HG02840 (cell line): ENCODE results near the gene ZNF71.
"Not testable (repeated sequence)": the region's sequence is repeated elsewhere in the genome, so short reads cannot be mapped to it uniquely, and the experiment has no call there.

Experiments
- ATAC-seq: cut with Tn5 transposase; IDR thresholded peaks from one replicate; pipeline ENCODE4 v1.9.1; 2021; ENCODE audit warnings: mild to moderate bottlenecking, moderate library complexity, moderate number of reproducible peaks; ENCODE audit not compliant: unreplicated experiment, low FRiP score

ZNF71 gene

DNA sequence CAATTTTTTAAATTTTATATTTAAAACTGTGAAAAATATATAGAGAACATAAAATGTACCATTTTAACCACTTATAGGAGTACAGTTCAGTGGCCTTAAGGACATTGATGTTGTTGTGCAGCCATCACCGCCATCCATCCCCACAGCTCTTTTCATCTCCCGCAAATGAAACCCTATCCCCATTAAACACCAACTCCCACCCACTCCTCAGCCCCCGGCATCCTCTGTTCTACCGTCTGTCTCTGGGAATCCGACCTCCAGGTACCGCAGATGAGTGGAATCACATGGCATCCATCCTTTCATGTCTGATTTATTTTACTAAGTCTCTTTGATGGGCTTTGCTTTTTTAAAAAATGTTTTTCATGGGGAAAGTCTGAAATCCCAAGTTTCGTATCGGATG, 24.0 kb downstream of the ZNF71 start:
- no peak for ATAC-seq

DNA sequence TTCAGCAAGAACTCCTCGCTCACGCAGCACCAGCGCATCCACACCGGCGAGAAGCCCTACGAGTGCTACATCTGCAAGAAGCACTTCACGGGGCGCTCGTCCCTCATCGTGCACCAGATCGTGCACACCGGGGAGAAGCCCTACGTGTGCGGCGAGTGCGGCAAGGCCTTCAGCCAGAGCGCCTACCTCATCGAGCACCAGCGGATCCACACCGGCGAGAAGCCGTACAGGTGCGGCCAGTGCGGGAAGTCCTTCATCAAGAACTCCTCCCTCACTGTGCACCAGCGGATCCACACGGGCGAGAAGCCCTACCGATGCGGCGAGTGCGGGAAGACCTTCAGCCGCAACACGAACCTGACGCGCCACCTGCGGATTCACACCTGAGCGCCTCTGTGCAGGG, 27.3 kb downstream of the ZNF71 start:
- ATAC-seq, result no peak

DNA sequence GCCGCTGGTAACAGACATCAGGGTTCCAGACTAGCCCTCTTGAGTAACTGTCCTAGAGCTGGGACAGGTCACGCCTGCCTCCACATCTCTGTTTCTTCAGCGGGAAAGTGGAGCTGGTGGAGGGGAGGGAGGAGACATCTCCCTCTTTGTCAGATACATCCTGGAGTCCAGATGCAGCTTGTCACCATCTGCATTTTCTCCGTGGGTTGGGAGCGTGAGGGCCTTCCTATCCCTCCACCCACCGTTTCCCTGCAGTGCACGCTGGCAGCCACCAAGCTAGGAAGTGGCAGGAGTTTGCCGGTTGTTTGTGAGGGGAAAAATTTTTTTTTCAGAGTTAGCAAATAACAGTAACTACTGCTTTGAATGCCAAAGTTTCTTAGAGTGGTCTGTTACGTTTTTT, 27.9 kb downstream of the ZNF71 start:
- ATAC-seq, result no peak

DNA sequence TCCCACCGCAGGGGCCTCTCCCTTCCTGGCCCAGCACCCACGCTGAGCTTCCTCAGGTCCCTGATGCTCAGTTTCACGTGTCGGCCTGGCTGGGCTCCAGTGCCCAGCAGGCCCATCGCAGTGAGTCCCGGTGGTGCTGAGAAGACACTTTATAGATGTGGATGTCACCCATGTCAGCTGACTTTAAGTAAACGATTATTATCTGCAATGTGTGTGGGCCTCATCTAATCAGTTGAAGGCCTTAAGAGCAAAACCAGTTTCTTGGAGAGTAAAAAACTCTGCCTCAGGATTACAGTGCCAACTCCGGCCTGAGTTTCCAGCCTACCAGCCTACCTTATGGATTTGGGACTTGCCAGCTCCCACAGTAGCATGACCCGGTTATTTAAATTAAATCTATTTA, 30.6 kb downstream of the ZNF71 start:
- no peak for ATAC-seq

DNA sequence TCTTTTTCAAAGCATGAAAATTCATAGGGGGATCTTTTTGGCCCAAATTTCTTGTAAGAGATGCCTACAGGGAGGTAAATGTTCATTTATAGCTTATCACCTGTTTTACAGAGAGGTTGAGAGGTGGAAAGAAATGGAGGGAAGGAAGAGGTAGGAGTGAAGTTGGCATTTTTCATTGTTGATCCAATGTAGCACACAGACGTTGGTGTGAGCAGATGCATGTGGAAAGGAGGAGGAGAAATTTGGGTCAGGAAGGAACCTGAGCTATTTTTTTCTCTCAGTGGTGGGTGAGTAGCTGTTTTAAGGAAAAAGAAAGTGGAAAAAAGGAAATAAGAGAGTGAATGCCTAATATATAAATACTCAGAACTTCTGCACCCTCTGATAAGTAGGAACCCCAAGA, 37.9 kb downstream of the ZNF71 start:
- no peak for ATAC-seq

DNA sequence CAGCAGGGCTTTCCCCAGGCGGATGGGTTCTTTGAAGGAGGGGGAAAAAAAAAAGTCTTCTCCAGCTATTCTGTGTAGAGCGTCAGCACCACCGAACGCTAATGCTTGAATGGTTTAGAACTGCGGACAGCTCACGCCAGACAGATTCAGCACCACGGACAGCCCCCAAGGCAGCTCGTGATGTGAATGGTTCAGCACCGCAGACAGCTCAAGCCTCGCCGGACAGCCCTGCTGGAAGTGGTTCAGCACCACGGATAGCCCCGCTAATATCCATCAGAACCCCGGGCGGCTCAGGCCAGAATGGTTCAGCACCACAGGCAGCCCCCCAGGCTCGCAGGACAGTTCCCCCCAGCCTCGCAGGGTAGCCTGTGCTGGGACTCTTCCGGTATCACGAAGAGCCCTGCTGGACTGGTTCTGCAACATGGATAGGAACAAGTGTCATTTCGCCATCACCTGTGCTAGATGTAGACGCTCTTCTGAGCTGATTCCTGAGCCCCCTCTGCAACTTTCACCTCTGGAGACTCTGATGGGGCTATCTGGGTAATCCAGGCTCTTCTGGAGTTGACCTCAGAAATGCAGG, 43.0 kb downstream of the ZNF71 start:
- ATAC-seq, result no peak

DNA sequence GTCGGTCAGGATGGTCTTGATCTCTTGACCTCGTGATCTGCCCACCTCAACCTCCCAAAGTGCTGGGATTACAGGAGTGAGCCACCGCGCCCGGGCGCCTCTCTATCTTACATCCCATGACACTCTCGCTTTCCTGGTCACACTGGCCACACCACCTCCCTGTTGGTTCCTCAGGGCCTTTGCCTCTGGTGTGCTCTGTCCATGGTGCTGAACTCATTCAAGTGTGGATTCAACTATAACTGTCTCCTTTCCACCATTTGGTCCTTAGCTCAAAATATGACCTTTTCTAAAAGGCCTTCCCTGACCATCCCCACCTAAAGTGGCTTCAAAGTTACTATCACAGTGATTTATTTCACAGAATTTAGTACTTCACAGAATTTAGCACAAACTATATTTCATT, 44.1 kb downstream of the ZNF71 start:
- ATAC-seq, result no peak

DNA sequence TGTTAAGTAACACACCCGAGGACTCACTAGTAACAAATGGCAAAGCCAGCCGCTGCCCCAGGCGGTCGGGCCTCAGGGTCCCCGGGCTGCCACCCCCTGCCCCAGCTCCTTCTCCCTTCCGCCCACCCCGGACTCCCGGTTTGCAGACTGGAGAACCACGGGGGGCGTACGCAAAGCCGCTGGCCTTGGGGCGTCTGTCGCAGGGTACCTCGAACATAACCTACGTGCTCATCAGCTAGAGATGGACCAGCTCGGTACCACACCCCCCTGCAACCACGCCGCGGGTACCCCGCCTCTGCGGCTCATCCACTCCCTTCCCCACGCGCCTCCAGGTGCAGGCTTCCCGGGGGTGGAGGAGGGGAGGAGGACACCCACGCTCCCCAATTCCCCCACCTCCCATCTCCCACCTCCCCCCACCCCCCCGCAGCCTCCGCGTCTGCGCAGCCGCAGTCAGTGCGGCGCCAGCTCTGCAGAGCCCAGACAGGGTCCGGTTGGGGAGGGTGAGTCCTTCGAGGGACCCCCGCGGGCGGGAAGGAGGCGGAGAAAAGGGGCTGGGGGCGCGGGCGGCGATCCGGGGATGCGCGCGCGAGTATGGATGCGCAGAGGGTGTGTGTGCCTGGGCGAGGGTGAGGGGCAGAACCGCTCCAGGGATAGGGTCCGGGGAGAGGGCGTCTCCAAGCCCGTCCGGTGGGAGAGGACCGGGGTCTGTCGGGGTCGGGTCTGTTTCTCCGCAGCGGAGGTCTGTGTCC, 47.8 kb downstream of the ZNF71 start, which contains the start of gene SMIM17:
SMIM17 (plus strand) TSS at position 449 of the 749 bp plus-strand sequence. CDS start 2,509 bp downstream, outside the sequence.
- no peak for ATAC-seq

DNA sequence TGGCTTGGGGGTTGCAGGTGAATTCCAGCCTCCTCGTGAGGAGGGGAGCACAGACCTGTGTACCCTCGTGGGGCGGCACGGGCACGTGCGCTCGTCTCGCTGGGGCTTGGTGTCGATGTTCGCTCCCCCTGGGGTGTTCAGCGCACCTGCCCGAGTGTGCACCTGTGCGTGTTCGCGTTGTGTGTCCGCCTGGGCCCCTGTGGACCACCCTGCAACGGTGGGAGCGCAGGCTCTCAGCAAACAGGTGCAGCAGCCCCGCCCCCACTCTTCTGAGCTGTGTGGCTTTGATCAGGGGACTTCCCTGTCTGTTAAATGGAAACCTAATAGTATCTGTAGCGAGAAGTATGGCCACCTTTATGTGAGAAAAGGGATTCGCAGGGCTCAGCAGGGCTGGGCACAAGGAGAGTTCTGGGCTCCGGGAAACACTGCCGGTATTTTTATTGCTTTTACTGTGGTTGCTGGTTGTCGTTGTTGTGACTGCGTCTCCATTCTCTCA, 48.4 kb downstream of the ZNF71 start:
- no peak for ATAC-seq

DNA sequence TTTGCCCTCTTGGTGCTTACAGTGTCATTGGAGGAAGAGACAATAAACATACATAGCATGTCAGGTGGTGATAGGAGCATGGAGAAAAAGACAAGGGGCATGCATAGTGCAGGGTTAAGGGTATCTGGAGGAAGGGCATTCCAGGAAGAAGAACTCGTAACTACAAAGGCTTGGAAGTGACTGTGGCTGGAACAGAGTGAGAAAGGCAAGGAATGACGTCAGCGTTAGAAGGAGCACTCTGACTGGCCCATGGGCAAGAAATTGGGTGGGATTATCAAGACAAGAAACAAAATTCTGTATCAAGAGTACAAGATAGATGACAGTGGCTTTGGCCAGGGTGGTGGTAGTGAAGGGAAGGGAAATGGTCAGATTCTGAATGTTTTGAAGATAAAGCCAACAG, 59.0 kb downstream of the ZNF71 start:
- ATAC-seq, result no peak

DNA sequence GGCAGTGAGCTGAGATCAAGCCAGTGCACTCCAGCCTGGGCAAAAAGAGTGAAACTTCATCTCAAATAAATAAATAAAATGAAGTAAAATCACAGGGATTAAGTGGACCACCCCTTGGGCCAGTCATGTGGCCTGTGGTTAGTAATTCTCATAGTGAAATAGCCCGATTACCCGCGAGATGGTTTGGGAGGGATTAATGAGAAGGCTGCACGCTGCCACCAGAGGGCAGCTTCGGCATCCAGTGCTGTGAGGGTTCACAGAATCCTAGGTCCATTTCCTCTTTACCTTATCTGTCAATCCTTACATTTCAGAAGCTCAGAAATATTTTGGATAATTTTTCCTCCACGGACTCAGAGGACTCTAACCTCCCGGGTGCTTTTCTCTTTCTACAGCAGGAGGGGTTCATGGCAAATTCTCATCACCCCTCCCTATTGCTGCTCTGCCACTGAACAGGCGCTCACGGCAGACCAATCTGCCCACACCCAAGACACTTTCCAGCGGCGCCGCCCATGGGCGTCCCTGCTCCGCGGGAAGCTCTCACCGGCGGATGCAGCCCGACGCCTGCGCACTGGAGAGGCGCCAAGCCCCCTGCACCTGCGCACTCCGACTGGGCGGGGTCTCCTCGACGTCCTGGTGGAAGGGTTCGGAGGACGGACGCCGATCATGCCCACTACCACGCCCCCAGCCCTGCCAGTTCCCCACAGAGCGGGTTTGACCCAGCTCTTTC, 65.4 kb downstream of the ZNF71 start:
- ATAC-seq, result no peak

DNA sequence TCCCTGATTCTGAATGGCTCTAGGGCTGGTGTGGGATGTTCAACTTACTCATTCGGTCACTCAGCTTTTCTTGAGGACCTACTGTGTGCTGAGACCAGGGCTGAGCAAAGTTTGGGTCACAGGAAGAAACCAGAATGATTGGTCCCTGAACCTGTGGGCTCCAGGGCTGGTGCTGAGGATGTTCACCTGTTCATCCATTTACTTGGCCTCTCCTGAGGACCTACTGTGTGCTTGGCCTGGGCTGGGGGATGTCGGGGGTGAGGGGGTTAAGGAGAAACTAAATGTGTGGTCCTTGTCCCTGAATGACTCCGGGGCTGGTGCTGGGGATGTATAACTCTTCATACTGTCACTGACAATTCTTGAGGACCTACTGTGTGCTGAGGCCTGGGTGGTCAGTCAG, 66.1 kb downstream of the ZNF71 start:
- no peak for ATAC-seq

DNA sequence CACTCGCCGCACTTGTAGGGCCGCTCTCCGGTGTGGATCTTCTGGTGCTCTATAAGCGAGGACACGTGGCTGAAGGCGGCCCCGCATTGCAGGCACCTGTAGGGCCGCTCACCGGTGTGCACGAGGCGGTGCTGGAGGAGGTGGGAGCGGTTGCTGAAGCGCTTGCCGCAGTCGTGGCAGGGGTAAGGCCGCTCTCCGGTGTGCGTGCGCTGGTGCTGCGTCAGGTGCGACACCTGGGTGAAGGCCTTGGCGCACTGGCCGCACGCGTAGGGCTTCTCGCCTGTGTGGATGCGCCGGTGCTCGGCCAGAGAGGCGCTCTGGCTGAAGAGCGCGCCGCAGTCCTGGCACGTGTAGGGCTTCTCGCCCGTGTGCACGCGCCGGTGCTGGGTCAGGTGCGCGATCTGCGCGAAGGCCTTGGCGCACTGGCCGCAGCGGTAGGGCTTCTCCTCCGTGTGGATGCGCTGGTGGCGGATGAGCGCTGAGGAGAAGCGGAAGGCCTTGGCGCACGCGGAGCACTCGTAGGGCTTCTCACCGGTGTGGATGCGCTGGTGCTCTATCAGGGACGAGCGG, 68.9 kb downstream of the ZNF71 start:
- ATAC-seq, result no peak

DNA sequence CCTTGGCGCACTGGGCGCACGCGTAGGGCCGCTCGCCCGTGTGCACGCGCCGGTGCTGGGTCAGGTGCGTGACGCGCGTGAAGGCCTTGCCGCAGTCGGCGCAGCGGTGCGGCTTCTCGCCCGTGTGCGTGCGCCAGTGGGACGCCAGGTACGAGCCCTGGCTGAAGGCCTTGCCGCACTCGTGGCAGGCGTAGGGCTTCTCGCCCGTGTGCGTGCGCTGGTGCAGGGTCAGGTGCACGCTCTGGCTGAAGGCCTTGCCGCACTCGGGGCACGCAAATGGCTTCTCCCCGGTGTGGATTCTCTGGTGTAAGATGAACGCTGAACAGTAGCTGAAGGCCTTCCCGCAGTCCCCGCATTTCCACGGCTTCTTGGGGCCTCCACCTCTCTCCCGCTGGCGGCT, 69.4 kb downstream of the ZNF71 start:
- no peak for ATAC-seq

DNA sequence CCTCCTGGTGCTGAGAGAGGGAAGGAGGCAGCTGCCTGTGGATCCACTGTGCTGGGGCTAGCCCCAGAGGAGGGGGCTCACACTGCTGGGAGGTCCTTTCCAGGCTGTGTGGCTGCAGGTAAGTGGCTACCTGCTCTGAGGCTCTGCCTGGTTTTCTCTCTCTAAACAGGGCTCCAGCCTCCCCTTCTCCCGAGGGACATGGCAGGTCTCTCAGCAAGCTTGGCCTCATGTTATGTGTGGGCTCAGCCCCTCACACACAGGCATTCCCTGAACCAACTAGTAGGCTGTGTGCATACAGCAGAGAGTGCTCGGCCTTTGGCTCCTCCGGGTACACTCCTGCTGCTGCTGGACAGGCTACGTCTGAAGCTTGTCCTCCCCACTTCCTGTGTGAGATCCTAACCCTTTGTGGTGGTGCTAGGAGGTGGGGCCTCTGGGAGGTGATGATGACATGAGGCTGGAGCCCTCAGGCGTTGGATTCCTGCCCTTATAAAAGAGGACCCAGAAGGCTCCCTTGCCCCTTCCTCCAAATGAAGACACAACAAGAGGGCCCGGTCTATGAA, 72.3 kb downstream of the ZNF71 start:
- ATAC-seq, result no peak

DNA sequence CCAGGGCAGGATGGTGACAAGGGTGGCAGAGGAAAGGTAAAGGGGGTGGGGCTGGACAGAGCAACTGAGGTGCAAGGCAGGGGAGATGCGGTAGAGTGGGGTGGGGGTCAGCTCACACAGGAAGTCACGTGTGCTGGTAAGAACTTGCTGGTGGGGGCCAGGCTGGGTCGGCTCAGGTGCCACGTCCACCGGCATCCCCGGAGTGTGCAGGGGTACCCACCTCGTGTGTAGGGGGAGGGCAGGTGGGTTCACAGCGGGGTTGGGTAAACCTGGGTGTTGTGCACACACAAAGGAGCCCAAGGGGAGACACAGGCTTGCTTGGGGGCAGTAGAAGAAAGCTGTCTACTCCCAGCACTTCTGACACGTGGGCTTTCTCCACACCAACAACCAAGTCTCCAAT, 73.6 kb downstream of the ZNF71 start:
- ATAC-seq, result no peak

DNA sequence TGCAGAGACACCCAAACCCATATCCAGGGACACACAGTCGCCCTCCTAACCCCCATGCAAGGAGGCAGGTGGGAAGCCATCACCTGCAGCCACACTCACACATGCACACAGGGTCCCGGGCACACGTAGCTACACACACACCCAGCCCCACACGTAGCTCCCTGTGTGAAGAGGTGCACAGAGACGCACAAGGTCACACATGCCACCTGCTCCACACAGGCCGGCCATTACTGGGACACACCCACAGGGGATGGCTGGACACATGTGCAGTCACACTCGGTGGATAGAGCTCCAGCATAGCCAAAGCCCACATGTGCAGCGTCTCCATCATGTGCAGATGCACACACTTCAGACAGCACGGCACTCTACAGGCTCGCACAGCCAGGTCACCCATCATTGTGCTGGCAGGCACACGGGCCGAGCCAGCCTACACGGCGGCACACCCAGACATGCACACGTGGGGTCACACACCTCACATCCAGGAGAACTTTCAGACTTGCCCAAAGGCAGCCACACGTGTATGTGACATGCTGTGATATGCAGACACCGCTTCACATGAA, 75.4 kb downstream of the ZNF71 start:
- ATAC-seq, result no peak

DNA sequence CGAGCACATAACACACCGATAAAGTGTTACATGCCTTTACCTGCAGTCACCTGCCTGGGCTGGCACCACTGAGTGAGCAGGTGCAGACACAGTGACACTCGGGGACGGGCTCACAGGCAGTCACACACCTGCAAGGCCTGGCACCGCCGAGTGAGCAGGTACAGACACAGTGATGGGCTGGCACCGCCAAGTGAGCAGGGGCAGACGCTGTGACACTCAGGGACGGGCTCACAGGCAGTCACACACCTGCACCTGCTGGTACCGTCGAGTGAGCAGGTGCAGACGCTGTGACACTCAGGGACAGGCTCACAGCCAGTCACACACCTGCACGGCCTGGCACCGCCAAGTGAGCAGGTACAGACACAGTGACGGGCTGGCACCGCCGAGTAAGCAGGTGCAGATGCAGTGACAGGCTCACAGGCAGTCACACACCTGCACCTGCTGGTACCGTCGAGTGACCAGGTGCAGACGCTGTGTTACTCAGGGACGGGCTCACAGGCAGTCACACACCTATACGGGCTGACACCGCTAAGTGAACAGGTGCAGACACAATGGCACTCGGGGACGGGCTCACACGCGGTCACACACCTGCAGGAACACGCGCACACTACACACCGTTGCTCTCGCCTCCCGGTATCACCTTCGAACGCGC, 76.0 kb downstream of the ZNF71 start:
- no peak for ATAC-seq

DNA sequence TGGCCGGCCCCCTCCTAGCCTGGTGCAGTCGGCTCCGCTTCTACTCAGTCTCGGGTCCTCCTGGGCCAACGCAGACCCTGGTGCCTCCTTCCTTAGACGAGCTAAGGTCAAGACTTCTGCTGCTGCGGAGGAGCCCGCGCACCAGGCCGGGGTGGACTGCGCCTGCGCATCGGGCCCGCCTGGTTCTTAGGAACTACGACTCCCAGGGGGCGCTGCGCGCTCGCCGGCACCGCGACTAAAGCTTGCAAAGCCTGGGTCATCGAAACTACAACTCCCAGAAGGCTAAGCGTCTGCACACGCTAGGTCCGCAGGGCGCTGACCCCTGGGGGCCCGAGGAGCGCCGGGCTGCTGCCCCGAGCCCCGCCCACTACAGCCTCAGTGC, 76.5 kb downstream of the ZNF71 start, which contains the start of gene ZNF835:
ZNF835 (minus strand) TSS at position 145 of the 382 bp plus-strand sequence. CDS start 6,559 bp downstream, outside the sequence.
- ATAC-seq, result no peak

DNA sequence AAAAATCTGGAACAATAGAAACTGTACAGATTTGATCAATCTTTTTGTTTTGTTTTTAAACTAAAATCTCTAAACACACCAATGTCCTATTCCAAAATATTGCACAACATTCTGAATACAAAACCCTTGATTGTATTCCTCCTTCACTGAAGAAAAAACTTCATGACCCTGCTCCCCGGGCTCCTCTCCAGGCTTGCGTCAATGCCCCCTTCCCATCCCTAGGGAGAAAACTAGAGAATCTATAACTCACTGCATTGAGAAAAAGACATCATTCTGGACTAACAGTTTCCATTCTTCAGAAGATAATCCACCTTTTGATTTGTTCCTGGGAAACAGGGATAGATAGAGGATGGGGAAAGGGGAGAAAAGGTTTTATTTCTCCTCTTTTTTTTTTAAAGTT, 77.5 kb downstream of the ZNF71 start:
- ATAC-seq, result not testable (repeated sequence)
